HCT116 (cell line): Measurements from ENCODE around the gene EIF4E1B. TPM values are rescaled to one million over a fixed set of nuclear protein-coding genes. Genes with fewer than 3 reads are reported as not detected.
A peak's percentile ranks its signal among the peaks of the same experiment; 100 is the strongest.

Source experiments
- ATAC-seq: fragments of 200-7000 bp; cut with Tn5 transposase; 2 replicates; pipeline ENCODE4 v1.9.1; 2020; ENCODE audit warnings: mild to moderate bottlenecking, moderate library complexity
- BruUV-seq: library from RNA; stranded (reverse); fragments of 400-500 nt; replicated peaks from 2 replicates; lab custom pipeline; 2021; lab: Mats Ljungman, UMichigan
- CTCF ChIA-PET: fragments of 300-600 bp; sonication (Branson Sonifier 250); formaldehyde crosslinking; loops from one replicate; lab custom pipeline; 2021; ENCODE audit warnings: antibody characterized with exemption; lab: Charles Lee
- POLR2A ChIA-PET: fragments of 300-600, 350-600 bp; sonication (Branson Sonifier 250); formaldehyde crosslinking; loops from one replicate; lab custom pipeline; 2021; ENCODE audit warnings: antibody characterized with exemption; lab: Charles Lee
- RAD21 ChIA-PET, 2 experiments: fragments of 300-600 bp; sonication (Branson Sonifier 250); formaldehyde crosslinking; loops; one replicate each; lab custom pipeline; 2023; ENCODE audit warnings: low total read pairs in 2 of 2; ENCODE audit not compliant: uncharacterized antibody in 2 of 2, unreplicated experiment in 2 of 2, low non-redundant PET in 1 of 2; lab: Charles Lee
- DNase-seq: peaks from one replicate; pipeline ENCODE4 v3.0.0-alpha.2; 2010; ENCODE audit warnings: low read depth, low spot score
- H2AFZ ChIP-seq: fragments of 200-600 bp; shearing (Covaris generic), sonication (generic); 2 replicates; pipeline ENCODE4 v1.6.1; 2017; ENCODE audit warnings: low read depth, mixed run types, mixed read lengths, antibody characterized with exemption, low read length; ENCODE audit not compliant: poor library complexity, severe bottlenecking
- H3K27ac ChIP-seq: 2 replicates; pipeline ENCODE4 v1.5.1; 2012; ENCODE audit warnings: low read depth, low read length
- H3K27me3 ChIP-seq: fragments of 200-600 bp; sonication (generic); 2 replicates; pipeline ENCODE4 v1.6.1; 2016; ENCODE audit warnings: mixed run types, low read length, mixed read lengths; ENCODE audit not compliant: insufficient read depth
- H3K36me3 ChIP-seq, 2 experiments: fragments of 200-500 bp in 1 of 2; fragments of 200-600 bp in 1 of 2; sonication (Bioruptor generic) in 1 of 2; sonication (generic) in 1 of 2; 2 replicates each; pipeline versions ENCODE4 v1.5.1 to v1.6.1; 2014 to 2016; ENCODE audit warnings: low read length in 2 of 2, inconsistent platforms in 1 of 2, mixed read lengths in 1 of 2, mixed run types in 1 of 2; ENCODE audit not compliant: insufficient read depth in 2 of 2, control insufficient read depth in 1 of 2
- H3K4me1 ChIP-seq, 2 experiments: fragments of 200-600 bp in 1 of 2; sonication (generic) in 1 of 2; 2 replicates each; pipeline versions ENCODE4 v1.5.1 to v1.6.1; 2012 to 2017; ENCODE audit warnings: low read length in 2 of 2, inconsistent platforms in 1 of 2, mild to moderate bottlenecking in 1 of 2, mixed read lengths in 1 of 2, mixed run types in 1 of 2, moderate library complexity in 1 of 2; ENCODE audit not compliant: insufficient read depth in 2 of 2, control insufficient read depth in 1 of 2
- H3K4me2 ChIP-seq: fragments of 200-600 bp; sonication (generic); 2 replicates; pipeline ENCODE4 v1.6.1; 2017; ENCODE audit warnings: mixed run types, low read length, mixed read lengths
- H3K4me3 ChIP-seq, 2 experiments: fragments of 200-600 bp in 1 of 2; sonication (generic) in 1 of 2; replicated peaks in 1 of 2; 2 replicates each; pipeline ENCODE4 v1.5.1; 2011 to 2016; ENCODE audit warnings: low read length in 2 of 2, control low read depth in 1 of 2, low read depth in 1 of 2, mild to moderate bottlenecking in 1 of 2, mixed read lengths in 1 of 2, mixed run types in 1 of 2
- H3K79me2 ChIP-seq: fragments of 200-600 bp; sonication (generic); 2 replicates; pipeline ENCODE4 v1.6.1; 2017; ENCODE audit warnings: mild to moderate bottlenecking, mixed run types, low read length, moderate library complexity, mixed read lengths; ENCODE audit not compliant: insufficient read depth
- H3K9ac ChIP-seq: fragments of 200-600 bp; sonication (generic); 2 replicates; pipeline ENCODE4 v1.6.1; 2016; ENCODE audit warnings: low read length, mixed read lengths
- H3K9me2 ChIP-seq: fragments of 200-600 bp; sonication (generic), shearing (Covaris generic); 2 replicates; pipeline ENCODE4 v1.6.1; 2017; ENCODE audit warnings: mixed run types, mild to moderate bottlenecking, moderate library complexity; ENCODE audit not compliant: insufficient read depth
- H3K9me3 ChIP-seq, 2 experiments: fragments of 200-500 bp in 1 of 2; fragments of 200-600 bp in 1 of 2; sonication (Bioruptor generic) in 1 of 2; sonication (generic) in 1 of 2; 2 replicates each; pipeline ENCODE4 v1.6.1; 2014 to 2017; ENCODE audit warnings: low read length in 2 of 2, mixed read lengths in 2 of 2, inconsistent platforms in 1 of 2, low read depth in 1 of 2, mild to moderate bottlenecking in 1 of 2, mixed run types in 1 of 2, moderate library complexity in 1 of 2; ENCODE audit not compliant: control insufficient read depth in 1 of 2, insufficient read depth in 1 of 2
- H4K20me1 ChIP-seq: fragments of 200-600 bp; sonication (generic), shearing (Covaris generic); 2 replicates; pipeline ENCODE4 v1.6.1; 2017; ENCODE audit warnings: mixed run types, mild to moderate bottlenecking, moderate library complexity; ENCODE audit not compliant: insufficient read depth
- JUND ChIP-seq: IDR thresholded peaks from 2 replicates; pipeline ENCODE4 v1.6.1; 2012
- POLR2A ChIP-seq: IDR thresholded peaks from 2 replicates; pipeline ENCODE4 v1.7.0; 2011; ENCODE audit warnings: borderline replicate concordance; ENCODE audit not compliant: insufficient read depth, insufficient read length; ENCODE audit errors: extremely low read depth
- REST ChIP-seq: IDR thresholded peaks from 2 replicates; pipeline ENCODE4 v1.6.1; 2012; ENCODE audit warnings: low read depth
- SIN3A ChIP-seq: IDR thresholded peaks from 2 replicates; pipeline ENCODE4 v1.6.1; 2012; ENCODE audit warnings: low read depth
- ZBTB33 ChIP-seq: IDR thresholded peaks from 2 replicates; pipeline ENCODE4 v1.6.1; 2011; ENCODE audit warnings: mild to moderate bottlenecking, low read length, moderate library complexity; ENCODE audit not compliant: insufficient replicate concordance; ENCODE audit errors: extremely low read depth
- ZNF274 ChIP-seq: fragments of 200-500 bp; sonication (Bioruptor generic); IDR thresholded peaks from 2 replicates; pipeline ENCODE4 v1.6.1; 2014; ENCODE audit warnings: mild to moderate bottlenecking, low read depth, low read length, inconsistent platforms
- intact Hi-C: fragments of 100-400 bp; cut with micrococcal nuclease; formaldehyde crosslinking; loops from 2 replicates; pipeline ENCODE4 v1.10.0; 2022
- total RNA-seq: library from RNA; stranded (reverse); gene quantifications from one replicate; pipeline ENCODE4 v1.2.1, GENCODE V29; 2021; ENCODE audit not compliant: unreplicated experiment

The EIF4E1B gene
- total RNA-seq, 1 experiment from 2014 or later = 0.07 TPM

GRCh38 chr5:176652136-176652535 is 21.7 kb downstream of the EIF4E1B start:
- DNase-seq (no peak), ATAC-seq (no peak)
- H3K4me2 ChIP-seq = no peak overlapping the region
- H3K27me3 ChIP-seq = no peaks in the 10 kb centered on the region
- intact Hi-C loops = loop anchor here (10.0 kb wide), 1 partner anchor 653 kb away; the partner anchor contains the start of genes PRELID1 and RAB24
- ChIA-PET POLR2A (no interaction called here), RAD21 (no interaction called here), CTCF (interaction anchor here (1.7 kb wide), 1 partner anchor 9 kb away, joined by 11 read pairs; no protein-coding TSS in a partner anchor)
- no peaks in the 10 kb centered on the region; a peak in 1 of 4 replicates for H3K36me3 ChIP-seq
- no peaks in the 10 kb centered on the region for H4K20me1 ChIP-seq
- H3K4me1 ChIP-seq = peaks cover 11 to 24% of the 10 kb centered on the region in 2 experiments; a peak in 3 of 4 replicates
- no TSS peak for BruUV-seq
- H2AFZ ChIP-seq = no peak overlapping the region
- no peak overlapping the region for H3K9ac ChIP-seq
- no peak for TF ChIP-seq JUND
- no peak for TF ChIP-seq POLR2A
- H3K79me2 ChIP-seq = peaks cover 28% of the 10 kb centered on the region
- H3K27ac ChIP-seq = no peak overlapping the region
- H3K9me2 ChIP-seq = no peaks in the 10 kb centered on the region
- H3K9me3 ChIP-seq = no peaks in the 10 kb centered on the region
- no peak overlapping the region for H3K4me3 ChIP-seq

GRCh38 chr5:176653401-176654385 is 23.2 kb downstream of the EIF4E1B start:
- ChIA-PET RAD21 (no interaction called here), CTCF (no interaction called here), POLR2A (no interaction called here)
- no peak overlapping the region for H3K4me3 ChIP-seq
- H3K36me3 ChIP-seq = no peaks in the 10 kb centered on the region; a peak in 1 of 4 replicates
- intact Hi-C loops = loop anchor here (10.0 kb wide), 1 partner anchor 651 kb away; the partner anchor contains the start of genes PRELID1 and RAB24
- DNase-seq = no peak
- no TSS peak for BruUV-seq
- no peaks in the 10 kb centered on the region for H3K9me2 ChIP-seq
- no peak overlapping the region for H3K27ac ChIP-seq
- H3K79me2 ChIP-seq = peaks cover 20% of the 10 kb centered on the region
- no peaks in the 10 kb centered on the region for H4K20me1 ChIP-seq
- H3K27me3 ChIP-seq = no peaks in the 10 kb centered on the region
- H3K9ac ChIP-seq = no peak overlapping the region
- H3K4me1 ChIP-seq = peaks cover 5 to 16% of the 10 kb centered on the region in 2 experiments; a peak in 3 of 4 replicates
- peak overlapping the region; percentile 35; the same call in 1 of the 2 replicates for H3K4me2 ChIP-seq
- no peak overlapping the region for H2AFZ ChIP-seq
- no peak for ATAC-seq
- TF ChIP-seq REST (no peak), ZBTB33 (no peak), ZNF274 (no peak), SIN3A (no peak)
- TF ChIP-seq, all 23 proteins: peak for 0
- H3K9me3 ChIP-seq = no peaks in the 10 kb centered on the region
